ENCODE measurements around the gene C5orf34. TPM values are rescaled to one million over a fixed set of nuclear protein-coding genes. Genes with fewer than 3 reads are reported as not detected.
"Not testable (repeated sequence)": the region's sequence is repeated elsewhere in the genome, so short reads cannot be mapped to it uniquely, and the experiment has no call there.

C5orf34 gene
- total RNA-seq, 1 donor from 2014 or later, result 0.53 TPM

GRCh38 chr5:43469671-43470391 is 45.1 kb downstream of the C5orf34 start:
- no peak overlapping the region for H3K4me3 ChIP-seq (ENCODE audit: low read depth, low read length)
- TF ChIP-seq, protein P1, sequence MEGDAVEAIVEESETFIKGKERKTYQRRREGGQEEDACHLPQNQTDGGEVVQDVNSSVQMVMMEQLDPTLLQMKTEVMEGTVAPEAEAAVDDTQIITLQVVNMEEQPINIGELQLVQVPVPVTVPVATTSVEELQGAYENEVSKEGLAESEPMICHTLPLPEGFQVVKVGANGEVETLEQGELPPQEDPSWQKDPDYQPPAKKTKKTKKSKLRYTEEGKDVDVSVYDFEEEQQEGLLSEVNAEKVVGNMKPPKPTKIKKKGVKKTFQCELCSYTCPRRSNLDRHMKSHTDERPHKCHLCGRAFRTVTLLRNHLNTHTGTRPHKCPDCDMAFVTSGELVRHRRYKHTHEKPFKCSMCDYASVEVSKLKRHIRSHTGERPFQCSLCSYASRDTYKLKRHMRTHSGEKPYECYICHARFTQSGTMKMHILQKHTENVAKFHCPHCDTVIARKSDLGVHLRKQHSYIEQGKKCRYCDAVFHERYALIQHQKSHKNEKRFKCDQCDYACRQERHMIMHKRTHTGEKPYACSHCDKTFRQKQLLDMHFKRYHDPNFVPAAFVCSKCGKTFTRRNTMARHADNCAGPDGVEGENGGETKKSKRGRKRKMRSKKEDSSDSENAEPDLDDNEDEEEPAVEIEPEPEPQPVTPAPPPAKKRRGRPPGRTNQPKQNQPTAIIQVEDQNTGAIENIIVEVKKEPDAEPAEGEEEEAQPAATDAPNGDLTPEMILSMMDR (IDR thresholded peaks at IDR 0.05; ENCODE audit: insufficient read depth, low read length, severe bottlenecking), result peak; percentile 1
- DNase-seq (ENCODE audit: low read depth) (no peak), FAIRE-seq (no peak)
- H3K36me3 ChIP-seq (ENCODE audit: control insufficient read depth, insufficient read depth, low read length), result no peaks in the 10 kb centered on the region
- no peaks in the 10 kb centered on the region for H3K27me3 ChIP-seq (ENCODE audit: control insufficient read depth, insufficient read depth, low read length)

DNA sequence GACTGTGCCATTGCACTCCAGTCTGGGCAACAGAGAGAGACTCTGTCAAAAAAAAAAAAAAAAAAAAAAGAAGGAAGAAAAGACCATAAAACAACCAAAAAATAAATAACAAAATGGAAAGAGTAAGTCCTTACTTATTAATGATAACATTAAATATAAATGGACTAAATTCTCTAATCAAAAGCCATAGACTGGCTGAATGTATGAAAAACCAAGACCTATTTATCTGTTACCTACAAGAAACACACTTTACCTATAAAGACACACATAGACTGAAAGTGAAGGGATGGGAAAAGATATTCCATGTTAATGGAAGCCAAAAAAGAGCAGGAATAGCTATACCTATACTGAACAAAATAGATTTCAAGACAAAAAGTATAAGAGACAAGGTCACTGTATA is 47.8 kb downstream of the C5orf34 start:
- Histone ChIP-seq H3K27me3 (ENCODE audit: control insufficient read depth, insufficient read depth, low read length) (no peaks in the 10 kb centered on the region), H3K36me3 (ENCODE audit: control insufficient read depth, insufficient read depth, low read length) (no peaks in the 10 kb centered on the region), H3K4me3 (ENCODE audit: low read depth, low read length) (no peak overlapping the region)
- TF ChIP-seq, protein P1 (IDR thresholded peaks at IDR 0.05; ENCODE audit: insufficient read depth, low read length, severe bottlenecking), result no peak
- DNase-seq (ENCODE audit: low read depth), result no peak
- no peak for FAIRE-seq

- not testable (repeated sequence) for H3K36me3 ChIP-seq (ENCODE audit: control insufficient read depth, insufficient read depth, low read length); H3K4me3 ChIP-seq (ENCODE audit: low read depth, low read length); FAIRE-seq; H3K27me3 ChIP-seq (ENCODE audit: control insufficient read depth, insufficient read depth, low read length); DNase-seq (ENCODE audit: low read depth)
These were observed 49.5 kb downstream of the C5orf34 start for GRCh38 chr5:43465455-43465854.

DNA sequence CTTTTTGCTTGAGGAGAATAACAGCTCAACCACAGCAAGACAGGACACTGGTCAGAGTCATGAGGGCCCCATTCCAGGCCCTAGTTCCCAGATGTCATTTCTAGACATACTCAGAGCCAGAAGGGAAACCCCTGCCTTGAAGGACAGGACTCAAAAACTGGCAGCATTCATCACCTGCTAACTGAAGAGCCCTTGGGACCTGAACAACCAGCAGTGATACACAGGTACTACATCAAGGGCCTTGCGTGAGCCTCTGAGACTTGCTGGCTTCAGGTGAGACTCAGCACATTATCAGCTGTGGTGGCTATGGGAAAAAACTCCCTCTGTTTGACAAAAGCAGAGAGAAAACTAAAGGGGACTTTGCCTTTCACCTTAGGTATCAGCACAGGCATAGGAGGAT is 53.9 kb downstream of the C5orf34 start:
- no peaks in the 10 kb centered on the region for H3K27me3 ChIP-seq (ENCODE audit: control insufficient read depth, insufficient read depth, low read length)
- DNase-seq (ENCODE audit: low read depth) (no peak), FAIRE-seq (no peak)
- TF ChIP-seq, protein P1 (IDR thresholded peaks at IDR 0.05; ENCODE audit: insufficient read depth, low read length, severe bottlenecking), result no peak
- H3K36me3 ChIP-seq (ENCODE audit: control insufficient read depth, insufficient read depth, low read length), result no peaks in the 10 kb centered on the region
- H3K4me3 ChIP-seq (ENCODE audit: low read depth, low read length), result no peak overlapping the region

DNA sequence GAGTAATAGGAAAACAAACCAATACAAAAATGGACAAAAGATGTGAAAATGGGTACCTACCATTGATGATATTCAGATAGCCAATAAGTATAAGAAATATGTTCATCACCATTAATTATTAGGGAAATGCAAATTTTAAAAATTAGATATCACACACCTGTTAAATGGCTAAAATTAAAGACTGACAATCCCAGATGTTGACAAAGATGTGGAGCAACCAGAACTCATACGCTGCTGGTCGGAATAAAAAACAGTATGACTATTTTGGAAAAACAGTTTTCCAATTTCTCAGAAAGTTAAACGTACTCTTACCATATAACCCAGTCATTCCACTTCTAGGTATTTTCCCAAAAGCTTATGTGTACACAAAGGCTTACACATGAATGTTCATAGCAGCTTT is 58.4 kb downstream of the C5orf34 start:
- Histone ChIP-seq H3K4me3 (ENCODE audit: low read depth, low read length) (no peak overlapping the region), H3K27me3 (ENCODE audit: control insufficient read depth, insufficient read depth, low read length) (no peaks in the 10 kb centered on the region), H3K36me3 (ENCODE audit: control insufficient read depth, insufficient read depth, low read length) (peaks cover 2% of the 10 kb centered on the region)
- DNase-seq (ENCODE audit: low read depth), result no peak
- FAIRE-seq, result no peak
- TF ChIP-seq, protein P1 (IDR thresholded peaks at IDR 0.05; ENCODE audit: insufficient read depth, low read length, severe bottlenecking), result no peak

DNA sequence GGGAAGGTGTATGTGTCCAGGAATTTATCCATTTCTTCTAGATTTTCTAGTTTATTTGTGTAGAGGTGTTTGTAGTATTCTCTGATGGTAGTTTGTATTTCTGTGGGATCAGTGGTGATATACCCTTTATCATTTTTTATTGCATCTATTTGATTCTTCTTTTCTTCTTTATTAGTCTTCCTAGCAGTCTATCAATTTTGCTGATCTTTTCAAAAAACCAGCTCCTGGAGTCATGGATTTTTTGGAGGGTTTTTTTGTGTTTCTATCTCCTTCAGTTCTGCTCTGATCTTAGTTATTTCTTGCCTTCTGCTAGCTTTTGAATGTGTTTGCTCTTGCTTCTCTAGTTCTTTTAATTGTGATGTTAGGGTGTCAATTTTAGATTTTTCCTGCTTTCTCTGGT is 73.4 kb downstream of the C5orf34 start:
- not testable (repeated sequence) for DNase-seq (ENCODE audit: low read depth); FAIRE-seq; H3K27me3 ChIP-seq (ENCODE audit: control insufficient read depth, insufficient read depth, low read length); H3K4me3 ChIP-seq (ENCODE audit: low read depth, low read length); H3K36me3 ChIP-seq (ENCODE audit: control insufficient read depth, insufficient read depth, low read length)

- FAIRE-seq (no peak), DNase-seq (ENCODE audit: low read depth) (no peak)
- H3K36me3 ChIP-seq (ENCODE audit: control insufficient read depth, insufficient read depth, low read length), result no peaks in the 10 kb centered on the region
- TF ChIP-seq, protein P1 (IDR thresholded peaks at IDR 0.05; ENCODE audit: insufficient read depth, low read length, severe bottlenecking), result no peak
- H3K27me3 ChIP-seq (ENCODE audit: control insufficient read depth, insufficient read depth, low read length), result no peaks in the 10 kb centered on the region
- no peak overlapping the region for H3K4me3 ChIP-seq (ENCODE audit: low read depth, low read length)
These were observed 77.8 kb downstream of the C5orf34 start for GRCh38 chr5:43437062-43437660.

Data from bronchial epithelial cell (primary cell).